Measurements from ENCODE around the gene RBM33. TPM values are rescaled to one million over a fixed set of nuclear protein-coding genes. Genes with fewer than 3 reads are reported as not detected.

RBM33 gene
- total RNA-seq, 4 donors from 2014 or later, result 35.7 to 59.9 (median 44.5) TPM

DNA sequence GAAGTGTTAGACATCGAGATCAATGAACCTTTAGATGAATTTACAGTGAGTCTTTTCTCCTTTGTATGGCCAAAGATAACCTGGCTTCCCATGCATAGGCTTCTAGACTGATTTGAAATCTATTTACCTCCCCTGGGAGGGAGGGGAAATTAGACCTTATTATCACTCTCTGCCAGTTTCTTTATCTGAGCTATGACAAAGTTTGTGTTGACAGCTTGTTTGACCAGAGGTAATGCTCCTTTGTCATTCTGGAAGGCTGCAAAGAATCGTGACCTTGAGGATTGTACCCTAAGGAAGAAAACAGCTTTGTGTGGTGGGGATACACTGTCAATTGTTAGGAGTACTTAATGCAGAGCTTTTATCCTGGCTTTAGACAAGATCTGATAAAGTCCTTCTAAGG, 36.4 kb downstream of the RBM33 start:
- H3K27me3 ChIP-seq, result no peaks in the 10 kb centered on the region
- TF ChIP-seq CTCF (IDR thresholded peaks at IDR 0.05) (no peak), POLR2A (IDR thresholded peaks at IDR 0.05) (no peak)
- H3K4me1 ChIP-seq, result no peaks in the 10 kb centered on the region
- no peaks in the 10 kb centered on the region for H3K9me3 ChIP-seq
- no peak for DNase-seq
- no peak overlapping the region for H3K27ac ChIP-seq
- H3K36me3 ChIP-seq, result peaks cover 0 to 12% of the 10 kb centered on the region in 2 donors
- H3K4me3 ChIP-seq (replicated peaks in 1 of 3), result no peak overlapping the region
- intact Hi-C loops (cut with DNase I), result no loop called here
- WGBS, 2 donors, result 70 to 78% methylated on average over 2 of the region's 2 CpGs

GRCh38 chr7:155681663-155682062, 37.2 kb downstream of the RBM33 start:
- WGBS, 2 donors, result 94% methylated on average over 5 of the region's 5 CpGs
- Histone ChIP-seq H3K9me3 (no peaks in the 10 kb centered on the region), H3K27me3 (no peaks in the 10 kb centered on the region), H3K4me3 (replicated peaks in 1 of 3) (no peak overlapping the region), H3K36me3 (peaks cover 0 to 12% of the 10 kb centered on the region in 2 donors), H3K4me1 (no peaks in the 10 kb centered on the region), H3K27ac (no peak overlapping the region)
- no peak for TF ChIP-seq CTCF (IDR thresholded peaks at IDR 0.05)
- TF ChIP-seq POLR2A (IDR thresholded peaks at IDR 0.05), result no peak
- intact Hi-C loops (cut with DNase I), result no loop called here
- no peak for DNase-seq

DNA sequence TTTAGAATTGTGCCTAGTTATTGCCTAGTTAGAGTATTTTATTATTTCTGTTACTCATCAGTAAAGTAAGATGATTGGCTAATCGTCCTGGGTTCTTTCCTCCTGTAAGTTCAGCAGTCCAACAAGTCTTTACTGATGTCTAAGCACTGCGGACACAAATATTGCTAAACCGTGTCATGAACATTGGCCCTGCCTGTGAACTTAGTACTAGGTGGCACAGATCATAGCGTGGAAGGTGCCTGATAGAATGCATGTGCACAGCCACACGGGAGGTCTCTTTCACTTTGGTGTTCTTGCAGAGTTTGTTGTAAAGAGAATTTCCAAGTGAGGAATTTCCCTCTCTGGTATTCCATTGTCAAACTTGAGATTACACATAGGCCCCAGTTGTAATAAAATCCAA, 38.0 kb downstream of the RBM33 start:
- TF ChIP-seq CTCF (IDR thresholded peaks at IDR 0.05), result no peak
- no peak for TF ChIP-seq POLR2A (IDR thresholded peaks at IDR 0.05)
- Histone ChIP-seq H3K4me3 (replicated peaks in 1 of 3) (no peak overlapping the region), H3K9me3 (no peaks in the 10 kb centered on the region), H3K36me3 (peaks cover 0 to 12% of the 10 kb centered on the region in 2 donors), H3K27me3 (no peaks in the 10 kb centered on the region), H3K4me1 (no peaks in the 10 kb centered on the region), H3K27ac (no peak overlapping the region)
- intact Hi-C loops (cut with DNase I), result no loop called here
- no peak for DNase-seq
- 91 to 92% methylated on average over 5 of the region's 5 CpGs for WGBS, 2 donors

DNA sequence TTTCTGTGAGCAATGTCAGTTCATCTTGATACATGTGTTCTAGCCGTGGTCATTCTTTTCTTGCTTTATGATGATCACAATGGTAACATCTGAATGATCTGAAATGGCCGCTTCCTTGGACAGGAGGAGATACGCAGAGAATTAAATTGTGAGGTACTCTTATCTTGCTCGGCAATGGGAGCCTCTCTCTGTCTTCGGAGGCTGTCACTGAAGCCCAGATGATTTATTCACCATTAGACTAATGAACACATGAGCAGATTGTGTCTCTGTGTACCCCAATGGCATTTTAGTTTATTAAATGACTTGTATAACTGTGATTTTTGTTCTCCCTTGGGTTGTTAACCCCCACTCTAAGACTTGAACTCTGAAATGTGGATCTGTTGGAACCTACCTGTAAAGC, 38.6 kb downstream of the RBM33 start:
- no peak for DNase-seq
- intact Hi-C loops (cut with DNase I), result no loop called here

GRCh38 chr7:155683714-155684113, 39.3 kb downstream of the RBM33 start:
- DNase-seq, result no peak
- intact Hi-C loops (cut with DNase I), result no loop called here
- 88 to 93% methylated on average over 4 of the region's 4 CpGs for WGBS, 2 donors
- Histone ChIP-seq H3K4me1 (no peaks in the 10 kb centered on the region), H3K4me3 (replicated peaks in 1 of 3) (no peak overlapping the region), H3K27ac (no peak overlapping the region), H3K36me3 (peaks cover 0 to 12% of the 10 kb centered on the region in 2 donors), H3K9me3 (no peaks in the 10 kb centered on the region), H3K27me3 (no peaks in the 10 kb centered on the region)
- no peak for TF ChIP-seq CTCF (IDR thresholded peaks at IDR 0.05)
- no peak for TF ChIP-seq POLR2A (IDR thresholded peaks at IDR 0.05)

More for the DNA sequence above, 38.6 kb downstream of the RBM33 start:
- WGBS, 2 donors, result 94 to 98% methylated on average over 5 of the region's 5 CpGs
- TF ChIP-seq POLR2A (IDR thresholded peaks at IDR 0.05), result no peak
- TF ChIP-seq CTCF (IDR thresholded peaks at IDR 0.05), result no peak
- Histone ChIP-seq H3K27me3 (no peaks in the 10 kb centered on the region), H3K9me3 (no peaks in the 10 kb centered on the region), H3K27ac (no peak overlapping the region), H3K4me1 (no peaks in the 10 kb centered on the region), H3K36me3 (peaks cover 0 to 12% of the 10 kb centered on the region in 2 donors), H3K4me3 (replicated peaks in 1 of 3) (no peak overlapping the region)

All from thyroid gland (tissue), 4 donors.